HG03064 (cell line): ENCODE results near the gene MIPOL1.
"Not testable (repeated sequence)": the region's sequence is repeated elsewhere in the genome, so short reads cannot be mapped to it uniquely, and the experiment has no call there.

Experiments
- ATAC-seq: cut with Tn5 transposase; IDR thresholded peaks from one replicate; pipeline ENCODE4 v1.9.1; 2021; ENCODE audit warnings: low read depth; ENCODE audit not compliant: unreplicated experiment

The MIPOL1 gene

GRCh38 chr14:37278636-37279538, 81.2 kb downstream of the MIPOL1 start:
- ATAC-seq, result no peak

GRCh38 chr14:37279818-37280217, 82.1 kb downstream of the MIPOL1 start:
- no peak for ATAC-seq

GRCh38 chr14:37284760-37285159, 87.0 kb downstream of the MIPOL1 start:
- no peak for ATAC-seq

- no peak for ATAC-seq
Observed at GRCh38 chr14:37285220-37285619, 87.5 kb downstream of the MIPOL1 start.

- no peak for ATAC-seq
Observed at GRCh38 chr14:37289688-37290087, 92.0 kb downstream of the MIPOL1 start.

GRCh38 chr14:37295262-37295661, 97.5 kb downstream of the MIPOL1 start:
- ATAC-seq, result not testable (repeated sequence)

- no peak for ATAC-seq
Observed at GRCh38 chr14:37311252-37311651, 113.5 kb downstream of the MIPOL1 start.

- ATAC-seq, result no peak
Observed at GRCh38 chr14:37318938-37319337, 121.2 kb downstream of the MIPOL1 start.

- no peak for ATAC-seq
Observed at GRCh38 chr14:37320106-37320505, 122.4 kb downstream of the MIPOL1 start.

- no peak for ATAC-seq
Observed at GRCh38 chr14:37325332-37325731, 127.6 kb downstream of the MIPOL1 start.

- ATAC-seq, result no peak
Observed at GRCh38 chr14:37326434-37326833, 128.7 kb downstream of the MIPOL1 start.

GRCh38 chr14:37327933-37328332, 130.2 kb downstream of the MIPOL1 start:
- not testable (repeated sequence) for ATAC-seq

GRCh38 chr14:37328673-37329072, 130.9 kb downstream of the MIPOL1 start:
- ATAC-seq, result no peak

GRCh38 chr14:37329189-37330001, 131.7 kb downstream of the MIPOL1 start:
- no peak for ATAC-seq

- no peak for ATAC-seq
Observed at GRCh38 chr14:37330910-37331309, 133.2 kb downstream of the MIPOL1 start.

- ATAC-seq, result no peak
Observed at GRCh38 chr14:37340353-37340752, 142.6 kb downstream of the MIPOL1 start.

GRCh38 chr14:37343307-37344094, 145.8 kb downstream of the MIPOL1 start:
- ATAC-seq, result no peak

GRCh38 chr14:37363661-37364060, 165.9 kb downstream of the MIPOL1 start:
- ATAC-seq, result no peak

GRCh38 chr14:37369425-37369824, 171.7 kb downstream of the MIPOL1 start:
- ATAC-seq, result no peak

GRCh38 chr14:37375566-37375965, 177.8 kb downstream of the MIPOL1 start:
- no peak for ATAC-seq
